Suprapubic skin (tissue), 3 donors: ENCODE results near the gene KATNB1.

Source experiments
- CTCF ChIP-seq, 2 donors: fragments of 200-600 bp in 1 of 2; fragments of 450-650 bp in 1 of 2; sonication (generic) in 1 of 2; IDR thresholded peaks; one replicate each; pipeline ENCODE4 v1.5.1; 2016 to 2019; ENCODE audit warnings: antibody characterized with exemption in 2 of 2, mild to moderate bottlenecking in 1 of 2, moderate library complexity in 1 of 2
- POLR2AphosphoS5 ChIP-seq, 3 donors: sonication (generic); formaldehyde crosslinking; IDR thresholded peaks; one replicate each; pipeline ENCODE4 v1.6.1; 2017; ENCODE audit warnings: antibody characterized with exemption in 3 of 3

GRCh38 chr16:57740423-57741071, 5.0 kb downstream of the KATNB1 start:
- TF ChIP-seq CTCF (IDR thresholded peaks at IDR 0.05) (no peak), POLR2AphosphoS5 (IDR thresholded peaks at IDR 0.05) (peak in 1 of 3 donors; percentile 39)
